HCEC 1CT (cell line): ENCODE results near the gene DNAJC7.
"Not testable (repeated sequence)": the region's sequence is repeated elsewhere in the genome, so short reads cannot be mapped to it uniquely, and the experiment has no call there.

Source experiments
- DNase-seq: peaks from one replicate; pipeline ENCODE4 v3.0.0-alpha.2; 2017

DNAJC7 gene

GRCh38 chr17:42039794-42040763 lies 22.8 kb upstream of the DNAJC7 start:
- no peak for DNase-seq

- DNase-seq: no peak
Observed at GRCh38 chr17:42038221-42038973, 21.2 kb upstream of the DNAJC7 start.

- no peak for DNase-seq
Observed at GRCh38 chr17:42034059-42034458, 16.8 kb upstream of the DNAJC7 start.

- no peak for DNase-seq
Observed at GRCh38 chr17:42031584-42031983, 14.3 kb upstream of the DNAJC7 start.

- no peak for DNase-seq
Observed at GRCh38 chr17:42028791-42029127, 11.5 kb upstream of the DNAJC7 start.

- no peak for DNase-seq
Observed at GRCh38 chr17:42027961-42028790, 10.9 kb upstream of the DNAJC7 start.

- DNase-seq: no peak
Observed at GRCh38 chr17:42027590-42027889, 10.3 kb upstream of the DNAJC7 start.

- DNase-seq: no peak
Observed at GRCh38 chr17:42026857-42027589, 9.8 kb upstream of the DNAJC7 start.

GRCh38 chr17:42025936-42026335 lies 8.7 kb upstream of the DNAJC7 start:
- no peak for DNase-seq

- DNase-seq: no peak
Observed at GRCh38 chr17:42025191-42025579, 7.9 kb upstream of the DNAJC7 start.

- DNase-seq: no peak
Observed at GRCh38 chr17:42023524-42024349, 6.5 kb upstream of the DNAJC7 start.

- not testable (repeated sequence) for DNase-seq
Observed at GRCh38 chr17:42020845-42021244, 3.6 kb upstream of the DNAJC7 start.

GRCh38 chr17:42019509-42020404 lies 2.5 kb upstream of the DNAJC7 start, which contains the start of gene NKIRAS2:
NKIRAS2 (plus strand) TSS chr17:42020090; CDS start chr17:42021578, 1,488 bp downstream.
- DNase-seq: peak; percentile 91

GRCh38 chr17:42018988-42019387 lies 1.7 kb upstream of the DNAJC7 start:
- no peak for DNase-seq

- DNase-seq: no peak
Observed at GRCh38 chr17:42018339-42018738, 1.1 kb upstream of the DNAJC7 start.

GRCh38 chr17:42017866-42018200 lies 594 bp upstream of the DNAJC7 start:
- DNase-seq: no peak

- DNase-seq: peak; percentile 22
Observed at GRCh38 chr17:42016411-42016831, 818 bp downstream of the DNAJC7 start.

GRCh38 chr17:42013740-42014139 lies 3.5 kb downstream of the DNAJC7 start:
- not testable (repeated sequence) for DNase-seq

- DNase-seq: not testable (repeated sequence)
Observed at GRCh38 chr17:42012363-42012762, 4.9 kb downstream of the DNAJC7 start.

- peak; percentile 37 for DNase-seq
Observed at GRCh38 chr17:42010898-42011516, 6.2 kb downstream of the DNAJC7 start.
